HG02970 (cell line): ENCODE data around the gene DIP2C.
"Not testable (repeated sequence)": the region's sequence is repeated elsewhere in the genome, so short reads cannot be mapped to it uniquely, and the experiment has no call there.

Experiments
- ATAC-seq: cut with Tn5 transposase; IDR thresholded peaks from one replicate; pipeline ENCODE4 v1.9.1; 2021; ENCODE audit warnings: mild to moderate bottlenecking, moderate library complexity, moderate number of reproducible peaks; ENCODE audit not compliant: unreplicated experiment, low FRiP score

The DIP2C gene

DNA sequence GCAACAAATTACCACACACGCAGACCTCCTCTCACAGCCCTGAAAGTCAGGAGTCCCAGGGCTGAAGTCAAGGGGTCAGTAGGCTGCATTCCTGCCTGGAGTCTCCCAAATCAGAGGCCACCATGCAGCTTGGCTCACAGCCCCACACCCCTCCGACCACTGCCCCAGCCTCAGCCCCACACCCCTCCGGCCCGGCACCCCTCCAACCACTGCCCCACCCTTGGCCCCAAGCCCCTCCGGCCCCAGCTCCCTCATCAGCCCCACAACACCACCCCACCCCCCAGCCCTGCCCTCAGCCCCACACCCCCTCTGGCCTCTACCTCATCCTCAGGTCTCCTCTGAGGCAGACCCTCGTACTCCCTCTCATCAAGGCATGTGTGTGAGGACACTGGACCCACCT, 85.7 kb downstream of the DIP2C start:
- no peak for ATAC-seq

DNA sequence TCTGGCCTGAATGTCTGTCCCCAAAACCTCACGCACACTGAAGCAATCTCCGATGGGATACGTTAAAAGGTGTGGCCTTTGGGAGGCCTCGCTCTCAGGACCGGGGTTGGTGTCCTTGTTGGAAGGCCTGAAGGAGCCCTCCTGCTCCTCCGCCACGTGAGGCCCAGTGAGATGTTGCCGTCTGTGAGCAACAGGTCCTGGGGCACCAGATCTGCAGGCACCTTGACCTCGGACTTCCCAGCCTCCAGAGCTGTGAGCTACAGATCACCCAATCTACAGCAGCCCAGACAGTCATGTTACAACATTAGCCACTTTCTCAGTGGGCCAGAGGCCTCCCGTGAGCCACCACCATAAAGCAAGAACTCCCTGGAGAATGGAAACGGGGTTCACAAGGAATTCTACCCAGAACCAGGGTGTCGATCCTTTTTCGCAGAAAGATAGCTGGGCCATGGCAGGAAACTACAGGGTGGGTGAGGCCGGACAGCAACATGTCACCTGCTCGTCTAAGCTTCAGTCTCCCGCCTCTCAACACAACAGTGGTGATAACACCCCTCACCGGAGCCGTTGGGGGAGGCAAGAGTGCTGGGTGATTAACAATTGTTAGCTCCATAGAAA, 87.0 kb downstream of the DIP2C start:
- ATAC-seq = no peak

- ATAC-seq = no peak
Observed at GRCh38 chr10:601660-601963, 87.9 kb downstream of the DIP2C start.

DNA sequence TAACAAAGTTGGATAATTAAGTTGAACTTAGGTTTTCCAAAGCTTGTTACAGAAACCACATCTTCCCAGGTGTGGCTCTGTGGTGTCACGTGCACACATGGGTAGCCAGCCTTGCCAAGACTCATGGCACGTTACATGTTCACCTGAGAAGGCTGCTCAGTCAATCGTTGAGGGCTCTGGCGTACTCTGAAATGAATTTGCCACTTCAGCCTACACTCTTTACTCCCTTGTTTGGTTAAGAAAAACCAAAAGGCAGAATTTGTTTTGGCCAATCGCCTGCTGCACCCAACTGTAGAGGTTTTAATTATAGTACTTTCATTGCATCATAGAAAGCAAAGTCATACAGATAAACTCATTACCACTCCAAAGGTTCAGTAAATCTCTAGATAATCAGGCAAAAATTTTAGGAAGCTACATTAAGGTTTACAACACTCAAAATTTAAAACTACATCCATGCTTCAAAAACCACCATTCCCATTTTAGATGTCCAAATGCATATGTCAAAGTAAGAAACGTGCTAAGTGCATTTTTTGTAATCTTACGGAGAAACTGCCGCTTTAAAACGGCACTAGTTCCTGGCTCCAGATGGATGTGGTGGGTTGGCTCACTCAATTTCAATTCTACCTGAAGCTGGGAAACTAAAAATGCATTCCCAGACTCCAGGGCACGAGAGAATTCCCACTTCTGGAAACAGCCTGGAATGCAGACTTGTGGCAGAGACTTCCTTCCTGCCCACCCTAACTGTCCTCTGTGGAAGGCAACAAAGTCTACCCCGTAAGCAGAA, 88.4 kb downstream of the DIP2C start:
- ATAC-seq = no peak

DNA sequence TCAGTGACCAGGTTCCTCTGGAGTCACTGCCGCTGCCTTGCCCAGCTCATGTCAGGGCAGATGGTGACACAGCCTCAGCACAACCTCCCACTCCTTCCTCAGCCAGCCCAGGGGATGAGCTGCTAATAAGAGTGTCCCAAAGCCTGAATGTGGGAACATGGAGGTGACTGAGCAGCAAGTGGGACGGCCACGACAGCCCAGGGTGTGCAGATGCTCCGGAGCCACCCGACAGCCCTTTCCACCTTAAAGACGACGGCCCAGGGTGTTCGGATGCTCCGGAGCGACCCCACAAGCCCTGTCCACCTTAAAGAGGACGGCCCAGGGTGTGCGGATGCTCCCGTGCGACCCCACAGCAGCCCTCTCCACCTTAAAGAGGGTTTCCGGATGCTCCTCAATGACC, 89.2 kb downstream of the DIP2C start:
- ATAC-seq = no peak

DNA sequence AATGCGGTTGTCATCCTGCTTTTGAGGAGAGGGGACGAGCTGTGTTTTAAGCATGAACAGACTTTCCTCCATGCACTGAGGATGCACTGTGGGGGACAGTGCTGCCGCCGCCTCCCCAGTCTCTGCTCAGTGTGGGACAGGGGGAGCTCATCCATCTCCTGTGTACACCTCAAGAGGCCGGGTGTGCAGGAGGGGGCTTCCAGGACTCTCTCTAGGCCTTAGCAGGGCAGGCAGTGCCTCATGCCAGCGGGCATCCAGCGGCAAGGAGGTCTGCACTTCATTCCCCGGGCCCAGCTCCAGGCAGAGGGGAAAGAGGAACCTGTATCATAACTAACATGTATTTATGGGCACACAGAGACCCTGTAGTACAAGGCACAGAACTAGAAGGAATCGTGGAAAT, 89.7 kb downstream of the DIP2C start:
- ATAC-seq = no peak

DNA sequence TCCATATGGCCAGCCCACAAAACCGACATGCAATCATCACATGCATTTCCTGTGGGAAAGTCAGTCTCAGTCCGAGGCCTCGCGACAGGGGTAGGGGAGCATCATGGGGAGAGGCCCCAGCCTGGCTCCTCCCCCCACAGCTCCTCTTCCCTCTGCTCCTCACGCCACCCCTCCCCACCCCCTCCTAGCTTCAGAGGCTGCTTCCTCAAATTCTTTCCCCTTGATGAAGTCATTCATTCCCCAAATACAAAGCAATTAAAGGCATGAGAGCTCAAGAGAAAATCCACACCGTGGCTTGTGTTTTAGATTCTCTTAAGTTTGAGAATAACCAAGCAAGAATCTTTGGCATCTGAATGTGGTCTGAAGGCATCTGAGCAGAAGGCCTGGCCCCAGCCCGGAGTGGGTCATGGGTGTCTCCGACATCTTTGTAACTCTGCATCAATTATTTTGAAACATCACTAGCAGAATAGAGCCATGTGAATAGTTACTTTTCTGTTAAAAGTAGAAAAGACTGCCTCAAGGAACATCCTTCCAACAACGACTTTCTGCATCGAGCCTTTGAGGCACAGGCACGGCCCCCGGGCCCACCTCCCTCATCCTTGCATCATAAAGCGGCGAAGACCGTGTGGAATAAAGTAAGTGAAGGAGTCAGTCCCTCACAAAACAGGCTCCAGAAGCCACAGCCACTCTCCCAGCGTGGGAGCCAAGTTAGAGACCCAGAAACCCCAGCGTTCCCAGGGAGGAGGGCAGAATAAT, 90.9 kb downstream of the DIP2C start:
- ATAC-seq = no peak

GRCh38 chr10:597976-598375, 91.5 kb downstream of the DIP2C start:
- ATAC-seq = no peak

DNA sequence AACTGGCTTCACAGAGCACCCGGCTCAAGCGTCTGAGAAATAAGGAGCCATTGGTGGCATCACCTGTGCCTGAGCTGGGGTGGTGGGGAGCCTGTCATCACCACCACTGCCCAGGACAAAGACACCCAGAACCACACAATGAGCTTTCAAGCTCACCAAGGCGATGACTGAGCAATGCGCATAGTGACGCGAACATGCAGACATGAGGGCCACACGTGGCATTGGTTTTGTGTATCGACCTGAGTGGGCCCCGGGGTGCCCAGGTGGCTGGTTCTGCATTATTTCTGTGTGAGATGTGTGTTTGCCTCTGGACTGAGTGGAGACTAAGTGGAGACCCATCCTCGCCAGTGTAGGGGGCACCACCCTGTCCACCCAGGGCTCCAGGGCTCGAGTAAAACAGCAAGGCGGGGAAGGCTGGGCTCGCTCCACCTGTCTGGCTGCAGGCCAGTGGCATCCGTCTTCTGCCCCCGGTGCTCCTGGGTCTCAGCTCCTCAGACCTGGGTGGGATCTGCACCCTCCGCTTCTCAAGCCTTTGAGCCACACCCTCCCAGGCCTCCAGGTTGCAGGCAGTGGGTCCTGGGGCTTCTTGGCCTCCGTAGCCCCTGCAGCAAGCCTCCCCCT, 92.6 kb downstream of the DIP2C start:
- ATAC-seq = no peak

DNA sequence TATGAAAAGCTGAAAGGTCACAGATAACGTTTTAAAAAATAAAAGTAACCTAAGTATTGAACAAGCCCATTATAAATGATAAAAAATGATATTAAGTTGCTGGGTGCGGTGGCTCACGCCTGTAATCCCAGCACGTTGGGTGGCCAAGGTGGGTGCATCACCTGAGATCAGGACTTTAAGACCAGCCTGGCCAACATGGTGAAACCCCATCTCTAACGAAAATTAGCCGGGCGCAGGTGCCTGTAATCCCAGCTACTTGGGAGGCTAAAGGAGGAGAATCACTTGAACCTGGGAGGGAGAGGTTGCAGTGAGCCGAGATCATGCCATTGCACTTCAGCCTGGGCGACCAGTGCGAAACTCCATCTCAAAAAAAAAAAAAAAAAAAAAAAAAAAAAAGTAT, 93.3 kb downstream of the DIP2C start:
- not testable (repeated sequence) for ATAC-seq

DNA sequence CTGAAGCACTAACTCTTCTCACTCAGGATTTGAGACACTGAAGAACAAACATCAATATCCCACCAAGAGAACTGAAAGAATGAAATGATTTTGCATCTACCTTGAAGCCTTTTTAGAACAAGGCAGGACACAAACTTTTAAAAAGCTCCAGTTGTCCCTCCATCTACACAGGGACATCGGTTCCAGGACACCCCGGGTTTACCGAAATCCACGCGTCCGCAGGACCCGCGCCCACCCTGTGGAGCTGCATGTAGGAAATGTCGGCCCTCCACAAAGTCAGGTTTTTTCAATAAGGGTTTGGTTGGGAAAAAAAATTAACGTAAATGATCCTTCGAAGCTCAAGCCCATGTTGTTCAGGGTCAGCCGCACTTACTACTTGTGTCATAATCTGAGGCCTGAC, 94.0 kb downstream of the DIP2C start:
- no peak for ATAC-seq

DNA sequence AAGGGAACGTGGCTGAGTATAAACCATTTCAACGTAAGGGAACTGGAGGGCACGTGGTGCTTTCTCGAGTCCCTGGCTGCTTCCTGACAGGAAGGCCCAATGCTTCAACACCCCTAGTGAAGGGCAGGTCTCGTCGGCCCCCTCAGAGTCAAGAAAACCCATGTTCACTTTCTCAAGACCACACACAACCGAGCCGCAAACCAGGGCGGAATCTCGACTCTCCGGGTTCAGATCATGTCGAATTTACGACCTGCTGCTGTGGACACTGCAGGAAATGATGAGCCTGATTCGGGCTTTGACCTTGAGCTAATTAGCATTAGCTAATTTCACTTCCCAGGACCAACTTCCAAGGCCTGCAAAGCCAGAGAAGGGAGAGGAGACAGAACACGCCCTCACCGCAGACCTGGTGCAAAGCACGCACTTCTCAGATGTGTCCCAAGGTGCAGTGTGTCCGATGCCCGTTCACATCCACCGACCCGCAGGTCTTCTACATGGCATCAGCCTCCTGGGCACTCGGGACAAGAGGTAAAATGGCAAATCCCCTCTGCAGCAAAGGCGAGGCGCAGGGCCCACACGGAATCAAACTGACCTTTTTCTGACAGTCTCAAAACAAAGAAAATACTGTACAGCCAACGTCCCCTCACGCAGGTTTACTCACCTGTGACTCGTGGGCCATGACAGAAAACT, 94.7 kb downstream of the DIP2C start:
- no peak for ATAC-seq

GRCh38 chr10:593901-594457, 95.5 kb downstream of the DIP2C start:
- ATAC-seq = no peak

GRCh38 chr10:593421-593820, 96.0 kb downstream of the DIP2C start:
- ATAC-seq = no peak

GRCh38 chr10:593016-593415, 96.5 kb downstream of the DIP2C start:
- ATAC-seq = no peak

- no peak for ATAC-seq
Observed at GRCh38 chr10:591646-592045, 97.8 kb downstream of the DIP2C start.

DNA sequence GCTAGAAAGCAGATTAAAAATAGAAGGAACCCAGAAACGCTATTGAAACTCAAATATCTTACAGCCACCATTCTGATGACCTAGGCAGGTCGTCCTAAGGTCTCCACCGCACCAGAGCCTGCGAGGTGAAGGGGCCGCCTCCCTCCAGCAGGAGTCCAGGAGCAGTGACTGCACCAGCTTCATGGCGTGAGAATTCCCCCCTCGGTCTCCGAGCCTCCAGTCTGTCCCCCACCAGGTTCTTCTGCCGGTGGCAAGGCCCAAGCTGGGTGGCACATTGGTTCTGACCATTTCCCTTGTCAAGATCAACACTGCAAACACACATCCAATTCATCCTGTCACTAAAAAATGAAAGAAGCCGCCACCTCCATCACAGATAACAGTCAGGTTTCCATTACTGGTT, 98.7 kb downstream of the DIP2C start:
- ATAC-seq = no peak

- no peak for ATAC-seq
Observed at GRCh38 chr10:589961-590680, 99.3 kb downstream of the DIP2C start.

GRCh38 chr10:588246-589165, 101.0 kb downstream of the DIP2C start:
- no peak for ATAC-seq
